ENCODE results near the gene ASAP2.

ASAP2 gene

DNA sequence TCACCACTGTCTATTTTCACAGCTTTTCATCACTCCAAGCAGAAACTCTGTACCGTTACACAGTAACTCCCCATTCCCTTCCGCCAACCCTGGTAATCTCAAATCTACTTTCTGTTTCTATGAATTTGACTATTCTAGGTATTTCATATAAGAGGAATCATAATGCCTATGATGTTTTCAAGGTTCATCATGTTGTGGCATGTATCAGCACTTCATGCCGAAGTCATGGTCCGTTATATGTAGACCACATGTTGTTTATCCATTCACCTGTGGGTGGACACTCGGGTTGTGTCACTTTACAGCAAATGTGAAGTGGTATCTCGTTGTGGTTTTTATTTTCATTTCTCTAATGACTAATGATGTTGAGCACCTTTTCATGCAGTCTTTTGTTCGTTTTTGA is 238.5 kb downstream of the ASAP2 start:
- H3K4me3 ChIP-seq (ENCODE audit: control insufficient read depth, low read depth, low read length), result no peak overlapping the region
- DNase-seq (ENCODE audit: low read depth), result no peak
- TF ChIP-seq CTCF (IDR thresholded peaks at IDR 0.05; ENCODE audit: control insufficient read depth, insufficient read depth, low read depth, low read length, missing control alignments), result no peak

GRCh38 chr2:9451231-9451630 is 244.6 kb downstream of the ASAP2 start:
- DNase-seq (ENCODE audit: low read depth), result no peak
- TF ChIP-seq CTCF (IDR thresholded peaks at IDR 0.05; ENCODE audit: control insufficient read depth, insufficient read depth, low read depth, low read length, missing control alignments), result no peak
- no peak overlapping the region for H3K4me3 ChIP-seq (ENCODE audit: control insufficient read depth, low read depth, low read length)
